Occipital lobe (tissue), 2 donors: ENCODE results near the gene ATXN7L3. TPM values are rescaled to one million over a fixed set of nuclear protein-coding genes. Genes with fewer than 3 reads are reported as not detected.

Source experiments
- DNase-seq: peaks from one replicate; lab custom pipeline; 2025; lab: John Stamatoyannopoulos, UW
- total RNA-seq: library from RNA; depleted of rRNA; stranded (reverse); fragments of >200 nt; gene quantifications from one replicate; pipeline ENCODE4 v1.2.3, GENCODE V29; 2014

Gene ATXN7L3
- total RNA-seq, 1 donor from 2014 or later: 66.0 TPM

DNA sequence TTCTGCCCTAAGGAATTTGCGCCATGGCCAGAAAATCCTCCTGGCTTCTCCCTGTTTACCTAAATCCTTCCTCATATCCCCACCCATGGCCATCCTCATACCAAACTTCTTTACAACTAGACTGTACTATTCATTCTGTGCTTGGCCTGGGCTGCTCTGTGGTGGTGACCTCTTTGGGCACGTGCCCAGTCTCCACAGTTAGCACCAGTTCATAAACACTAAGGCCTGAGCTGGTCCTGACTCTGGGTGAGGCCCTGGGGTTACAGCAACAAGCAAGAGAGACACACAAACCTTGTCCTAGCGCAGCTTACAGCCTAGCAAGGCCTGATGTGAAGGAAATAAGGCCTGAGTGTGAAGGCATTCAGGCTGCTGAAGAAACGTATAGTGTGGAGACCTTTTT, 3.1 kb upstream of the ATXN7L3 start:
- DNase-seq: no peak

DNA sequence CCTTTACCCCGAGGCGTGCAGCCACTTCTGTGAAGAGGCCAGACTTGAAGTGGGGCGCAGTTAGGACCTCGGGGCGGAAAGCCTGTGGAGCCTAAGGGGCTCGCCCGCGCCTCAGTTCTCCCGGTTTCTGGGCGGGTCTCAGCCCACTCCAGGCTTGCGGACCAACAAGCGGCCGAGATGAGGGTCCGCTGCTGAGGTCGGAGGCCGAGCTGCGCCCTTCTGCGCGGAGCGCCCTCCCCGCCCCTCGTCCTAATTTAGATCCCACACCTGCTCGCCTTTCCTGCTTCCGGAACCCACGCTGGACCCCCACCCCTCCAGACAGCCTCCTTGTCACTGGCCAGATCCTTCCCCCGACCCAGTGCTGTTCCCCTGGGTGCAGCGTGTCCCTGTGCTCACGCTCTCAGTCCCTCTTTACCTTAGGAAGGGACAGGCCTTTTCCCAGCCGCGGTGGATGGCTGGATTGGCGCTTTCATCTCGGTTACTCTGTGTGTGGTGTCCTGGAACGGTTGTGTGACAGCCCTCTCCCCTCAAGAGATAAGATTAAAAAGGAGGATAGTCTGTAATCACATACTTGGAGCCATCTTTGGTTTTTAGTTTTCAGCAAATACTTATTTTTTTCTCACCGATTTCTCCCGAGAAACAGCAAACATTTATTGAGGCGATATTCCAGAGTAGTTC, 933 bp upstream of the ATXN7L3 start:
- DNase-seq: no peak

DNA sequence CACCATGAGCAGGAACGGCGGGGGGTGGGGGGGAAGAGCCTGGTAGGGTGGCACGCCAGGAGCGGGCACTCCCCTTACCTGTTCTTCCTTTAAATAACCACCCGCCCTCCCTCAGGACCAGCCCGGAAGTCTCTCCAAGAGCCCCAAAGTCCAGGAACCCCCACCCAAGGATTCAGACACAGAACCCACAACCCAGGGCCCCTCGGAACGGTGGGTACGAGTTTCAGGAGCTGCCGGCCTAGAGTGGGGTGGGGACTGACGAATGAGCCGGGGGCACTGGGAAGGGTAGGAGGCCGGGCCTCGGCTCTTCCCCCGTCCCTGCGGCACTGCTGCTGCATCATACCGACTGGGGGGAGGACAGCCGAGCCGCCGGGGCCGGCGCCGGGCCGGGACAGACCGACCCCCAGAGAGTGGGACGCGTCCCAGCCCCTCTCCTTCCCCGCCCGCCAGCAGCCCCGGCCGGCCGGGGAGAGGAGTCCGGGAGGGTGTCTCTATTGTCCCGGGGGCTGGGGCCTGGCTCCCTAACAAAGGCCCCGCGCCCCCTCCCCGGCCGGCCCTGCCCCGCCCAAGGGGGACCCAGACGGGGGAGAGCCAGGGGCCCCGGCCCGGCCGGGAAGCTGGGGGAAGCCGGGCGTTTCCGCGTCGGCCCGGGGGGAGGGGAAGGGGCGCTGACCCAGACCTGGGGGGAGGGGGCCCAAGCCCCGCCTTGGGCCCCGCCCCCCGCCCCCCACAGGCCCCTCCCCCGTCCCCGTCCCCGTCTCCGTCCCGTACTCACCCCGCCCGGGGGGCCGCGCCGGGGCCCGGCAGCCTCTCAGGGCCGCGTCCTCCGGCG, 747 bp downstream of the ATXN7L3 start:
- DNase-seq: peak; percentile 15

GRCh38 chr17:44197980-44198720, 1.5 kb downstream of the ATXN7L3 start:
- DNase-seq: peak; percentile 16

- no peak for DNase-seq
These were observed 2.6 kb downstream of the ATXN7L3 start for GRCh38 chr17:44197107-44197506.

DNA sequence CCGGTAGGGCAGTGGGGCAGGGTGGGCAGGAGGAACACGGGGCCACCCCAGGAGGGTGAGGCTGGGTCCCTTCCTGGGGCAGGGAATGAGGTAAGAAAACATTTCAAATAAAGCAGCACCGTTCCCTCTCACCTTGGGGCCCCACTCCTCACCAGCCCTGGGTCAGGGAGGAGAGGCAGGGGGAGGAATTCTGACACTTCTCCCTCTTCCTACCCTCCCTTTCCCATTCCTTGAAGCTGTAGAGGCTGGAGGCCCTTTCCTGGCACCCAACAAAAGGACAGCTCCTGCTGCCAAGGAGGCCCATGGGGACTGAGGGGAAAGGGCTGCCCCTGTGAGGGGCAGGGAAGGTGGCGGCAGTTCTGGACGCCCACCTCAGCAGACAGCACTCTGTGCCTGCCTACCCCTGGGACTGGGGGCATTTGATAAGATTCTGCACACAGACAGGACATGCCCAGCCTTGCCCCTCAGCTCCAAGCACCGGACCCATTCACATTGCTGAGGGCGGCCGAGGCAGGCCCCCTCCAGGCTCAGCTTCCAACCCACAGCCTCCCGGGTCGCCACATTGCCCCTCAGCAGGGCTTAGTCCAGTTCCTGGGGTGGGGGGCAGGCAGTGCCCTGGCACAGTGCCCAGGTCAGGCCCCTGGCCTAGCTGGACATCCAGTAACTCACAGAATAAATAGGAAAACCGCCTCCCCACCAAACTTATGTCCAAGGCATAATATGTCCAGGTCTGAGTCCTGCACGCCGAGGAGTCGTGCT, 6.2 kb downstream of the ATXN7L3 start:
- DNase-seq: no peak

- DNase-seq: no peak
These were observed 6.9 kb downstream of the ATXN7L3 start for GRCh38 chr17:44192750-44193149.

DNA sequence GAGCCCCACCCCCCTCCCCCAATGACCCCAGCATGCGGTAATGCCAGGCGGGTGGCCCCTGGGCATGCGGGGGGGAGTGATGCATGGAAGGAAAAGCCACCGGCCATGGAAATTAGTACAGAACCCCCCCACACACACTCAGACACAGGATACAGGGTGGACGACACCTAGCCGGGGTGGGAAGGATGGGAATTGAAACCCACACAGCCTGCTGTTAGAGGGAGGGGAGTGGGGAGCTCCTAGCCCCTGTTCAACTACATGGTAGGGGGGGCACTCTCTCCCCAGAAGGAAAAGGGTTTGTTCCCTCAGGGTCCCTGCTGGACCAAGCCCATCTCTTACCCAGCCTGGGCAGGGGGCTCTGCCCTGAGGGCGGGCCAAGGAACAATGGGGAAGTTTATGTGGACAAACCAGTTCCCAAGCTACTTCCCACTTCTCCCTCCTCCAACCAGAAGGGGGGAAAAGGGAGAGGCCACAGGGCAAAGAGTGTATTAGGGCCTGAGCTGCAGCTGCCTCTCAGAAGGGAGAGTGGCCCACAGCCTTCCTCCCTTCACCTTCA, 7.7 kb downstream of the ATXN7L3 start:
- no peak for DNase-seq

GRCh38 chr17:44191369-44191768, 8.3 kb downstream of the ATXN7L3 start:
- DNase-seq: no peak

DNA sequence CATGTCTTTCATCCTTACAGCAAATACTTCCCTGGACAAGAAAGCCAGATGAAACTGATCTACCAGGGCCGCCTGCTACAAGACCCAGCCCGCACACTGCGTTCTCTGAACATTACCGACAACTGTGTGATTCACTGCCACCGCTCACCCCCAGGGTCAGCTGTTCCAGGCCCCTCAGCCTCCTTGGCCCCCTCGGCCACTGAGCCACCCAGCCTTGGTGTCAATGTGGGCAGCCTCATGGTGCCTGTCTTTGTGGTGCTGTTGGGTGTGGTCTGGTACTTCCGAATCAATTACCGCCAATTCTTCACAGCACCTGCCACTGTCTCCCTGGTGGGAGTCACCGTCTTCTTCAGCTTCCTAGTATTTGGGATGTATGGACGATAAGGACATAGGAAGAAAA, 9.2 kb downstream of the ATXN7L3 start:
- DNase-seq: no peak

DNA sequence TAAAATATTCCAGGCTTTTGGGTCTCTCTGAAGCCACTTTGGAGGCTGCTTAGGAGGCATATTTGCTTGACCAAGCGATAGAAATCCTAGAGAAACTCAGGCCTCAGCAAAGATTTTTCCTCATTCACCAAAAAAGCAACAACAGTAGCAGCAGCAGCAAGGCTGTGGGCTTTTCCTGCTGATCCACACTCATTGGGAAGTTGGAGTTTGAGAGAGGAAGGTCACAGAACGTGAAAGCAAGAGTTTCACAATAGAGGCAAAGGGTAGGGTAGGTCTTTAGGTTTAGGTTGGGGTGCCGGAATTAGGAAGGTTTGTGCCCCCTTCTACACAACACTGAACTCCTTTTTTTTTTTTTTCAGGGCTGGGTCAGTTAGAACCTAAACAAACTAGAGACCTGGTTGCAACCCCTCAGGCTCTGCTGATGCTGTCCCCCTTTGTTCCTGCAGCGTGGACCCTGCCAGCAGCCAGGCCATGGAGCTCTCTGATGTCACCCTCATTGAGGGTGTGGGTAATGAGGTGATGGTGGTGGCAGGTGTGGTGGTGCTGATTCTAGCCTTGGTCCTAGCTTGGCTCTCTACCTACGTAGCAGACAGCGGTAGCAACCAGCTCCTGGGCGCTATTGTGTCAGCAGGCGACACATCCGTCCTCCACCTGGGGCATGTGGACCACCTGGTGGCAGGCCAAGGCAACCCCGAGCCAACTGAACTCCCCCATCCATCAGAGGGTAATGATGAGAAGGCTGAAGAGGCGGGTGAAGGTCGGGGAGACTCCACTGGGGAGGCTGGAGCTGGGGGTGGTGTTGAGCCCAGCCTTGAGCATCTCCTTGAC, 10.9 kb downstream of the ATXN7L3 start:
- no peak for DNase-seq

- DNase-seq: no peak
These were observed 12.4 kb downstream of the ATXN7L3 start for GRCh38 chr17:44187131-44187899.

DNA sequence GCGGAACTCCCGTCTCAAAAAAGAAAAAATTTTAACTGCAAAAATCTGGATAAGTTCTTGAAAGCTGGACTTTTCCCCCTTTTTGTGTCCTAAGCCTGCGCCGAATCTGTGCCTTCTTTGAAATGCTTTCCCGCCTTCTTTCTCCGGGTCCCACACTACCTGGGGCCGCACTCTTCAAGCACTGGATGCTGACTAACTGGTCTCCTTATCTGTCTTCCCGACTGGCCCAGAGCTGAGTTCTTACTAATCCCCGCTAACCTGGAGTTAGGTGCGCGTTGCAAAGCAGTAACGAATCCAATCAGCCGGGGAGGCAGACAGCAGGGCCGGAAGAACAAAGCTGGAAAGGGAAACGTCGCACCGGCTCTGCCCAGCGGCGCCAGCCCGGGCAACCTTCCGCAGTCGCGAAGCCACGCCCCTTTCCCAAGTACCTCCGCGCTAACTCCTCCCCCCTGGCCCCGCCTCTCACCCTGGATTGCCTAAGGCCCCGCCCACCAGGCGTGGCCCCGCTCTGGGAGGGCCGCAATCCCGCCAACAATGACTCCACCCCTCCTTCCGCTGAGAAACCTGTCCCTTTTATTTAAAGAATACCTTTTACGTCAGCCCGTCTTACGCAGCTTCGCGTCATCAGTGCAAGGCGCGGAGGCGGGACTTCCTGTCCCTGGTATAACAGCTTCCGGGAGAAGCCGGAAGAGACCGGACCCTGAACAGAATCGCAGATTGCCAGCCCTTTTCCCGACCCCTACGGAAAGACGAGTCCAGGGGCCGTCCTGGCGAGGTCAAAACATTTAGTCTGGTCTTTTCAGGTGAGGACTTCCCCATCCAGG, 13.2 kb downstream of the ATXN7L3 start, which contains the start of gene TMUB2:
TMUB2 (plus strand) TSS at position 666 of the 824 bp plus-strand sequence. CDS start 737 bp downstream, outside the sequence.
- DNase-seq: peak; percentile 98

DNA sequence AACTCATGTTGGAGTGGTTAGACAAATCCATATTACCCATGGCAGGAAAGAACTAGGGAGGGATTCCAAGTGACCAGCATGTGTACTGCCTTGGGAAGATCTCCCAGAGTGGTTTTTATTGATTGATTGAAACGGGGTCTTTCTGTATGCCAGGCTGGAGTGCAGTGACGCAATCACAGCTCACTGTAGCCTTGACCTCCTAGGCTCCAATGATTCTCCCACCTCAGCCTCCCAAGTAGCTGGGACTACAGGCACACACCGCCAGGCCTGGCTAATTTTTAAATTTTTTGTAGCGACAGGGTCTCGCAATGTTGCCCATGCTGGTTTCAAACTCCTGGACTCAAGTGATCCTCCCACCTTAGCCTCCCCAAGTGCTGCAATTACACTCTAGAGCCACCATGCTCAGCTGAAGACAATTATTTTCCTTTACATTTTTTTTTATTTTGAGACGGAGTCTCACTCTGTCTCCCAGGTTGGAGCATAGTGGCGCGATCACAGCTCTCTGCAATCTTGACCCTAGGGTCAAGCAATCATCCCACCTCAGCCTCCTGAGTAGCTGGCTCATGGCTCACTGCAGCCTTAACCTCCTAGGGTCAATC, 15.4 kb downstream of the ATXN7L3 start:
- no peak for DNase-seq

GRCh38 chr17:44183024-44183423, 16.7 kb downstream of the ATXN7L3 start:
- no peak for DNase-seq

DNA sequence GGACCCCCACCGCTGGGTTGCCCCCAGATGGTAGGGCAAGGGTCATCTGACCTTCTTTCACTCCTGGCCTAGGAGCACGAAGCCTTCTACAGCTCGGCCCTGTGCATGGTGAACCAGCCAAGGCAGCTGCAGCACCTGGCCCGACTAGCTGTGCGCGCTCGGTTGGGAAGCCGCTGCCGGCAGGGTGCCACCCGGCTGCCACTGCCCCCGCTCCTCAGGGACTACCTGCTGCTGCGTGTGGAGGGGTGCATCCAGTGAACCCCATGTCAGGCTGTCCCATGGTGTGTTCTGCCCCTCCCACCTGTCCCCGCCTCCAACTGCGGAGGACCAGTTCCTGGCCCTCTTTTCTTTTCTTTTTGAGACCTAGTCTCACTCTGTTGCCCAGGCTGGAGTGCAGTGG, 21.6 kb downstream of the ATXN7L3 start:
- no peak for DNase-seq

DNA sequence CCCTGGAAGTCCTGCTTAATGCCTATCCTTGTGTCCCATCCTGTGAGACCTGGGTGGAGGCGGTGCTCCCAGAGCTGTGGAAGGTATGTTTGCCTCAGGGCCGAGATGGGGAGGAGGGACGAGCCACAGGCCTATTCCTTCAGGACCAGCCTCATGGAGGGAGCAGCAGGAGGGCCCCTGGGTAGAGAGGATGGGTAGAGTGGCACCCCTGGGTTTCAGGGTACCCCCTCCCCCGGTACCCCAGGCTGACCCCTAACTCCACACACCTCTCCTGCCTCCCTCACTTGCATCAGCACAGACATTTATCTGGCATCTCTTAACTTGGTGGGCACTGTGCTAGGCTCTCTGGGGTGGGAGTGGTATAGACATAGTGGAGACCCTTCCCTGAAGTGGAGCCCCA, 22.0 kb downstream of the ATXN7L3 start:
- no peak for DNase-seq
